DND-41 (cell line): Measurements from ENCODE around the gene MTFMT.

Experiments
- EZH2 ChIP-seq: IDR thresholded peaks from 3 replicates; pipeline ENCODE4 v1.6.1; 2012; ENCODE audit warnings: borderline replicate concordance, low read depth, mild to moderate bottlenecking, moderate library complexity, low read length, inconsistent platforms; ENCODE audit not compliant: severe bottlenecking
- TF ChIP-seq, protein P1 (sequence below): IDR thresholded peaks from 2 replicates; pipeline ENCODE4 v1.5.1; 2012; ENCODE audit warnings: borderline replicate concordance, low read length, moderate library complexity, mild to moderate bottlenecking; ENCODE audit not compliant: poor library complexity, severe bottlenecking; ENCODE audit errors: extremely low read depth

DNA sequence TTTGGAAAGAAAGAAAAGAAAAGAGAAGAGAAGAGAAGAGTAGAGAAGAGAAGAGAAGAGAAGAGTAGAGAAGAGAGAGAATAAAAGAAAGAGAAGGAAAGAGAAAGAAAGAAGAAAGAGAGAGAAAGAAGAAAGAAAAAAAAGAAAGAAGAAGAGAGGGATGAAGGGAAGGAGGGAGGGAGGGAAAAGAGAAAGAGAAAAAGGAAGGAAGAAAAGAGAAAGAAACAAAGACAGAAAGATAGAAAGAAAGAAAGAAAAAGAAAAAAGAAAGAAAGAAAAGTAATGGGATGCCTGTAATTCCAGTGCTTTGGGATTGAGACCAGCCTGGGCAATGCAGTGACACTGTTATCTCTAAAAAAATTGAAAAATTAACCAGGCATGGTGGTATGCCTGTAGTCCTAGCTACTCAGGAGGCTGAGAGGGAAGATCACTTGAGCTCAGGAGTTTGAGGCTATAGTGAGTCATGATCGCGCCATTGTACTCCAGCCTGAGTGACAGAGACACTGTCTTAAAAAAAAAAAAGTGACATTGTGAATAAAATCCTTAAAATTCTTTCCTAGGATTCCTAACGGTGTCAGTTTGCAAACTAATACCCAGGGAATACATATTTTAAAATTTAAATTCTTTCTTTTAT, 36.7 kb upstream of the MTFMT start:
- TF ChIP-seq, protein P1, sequence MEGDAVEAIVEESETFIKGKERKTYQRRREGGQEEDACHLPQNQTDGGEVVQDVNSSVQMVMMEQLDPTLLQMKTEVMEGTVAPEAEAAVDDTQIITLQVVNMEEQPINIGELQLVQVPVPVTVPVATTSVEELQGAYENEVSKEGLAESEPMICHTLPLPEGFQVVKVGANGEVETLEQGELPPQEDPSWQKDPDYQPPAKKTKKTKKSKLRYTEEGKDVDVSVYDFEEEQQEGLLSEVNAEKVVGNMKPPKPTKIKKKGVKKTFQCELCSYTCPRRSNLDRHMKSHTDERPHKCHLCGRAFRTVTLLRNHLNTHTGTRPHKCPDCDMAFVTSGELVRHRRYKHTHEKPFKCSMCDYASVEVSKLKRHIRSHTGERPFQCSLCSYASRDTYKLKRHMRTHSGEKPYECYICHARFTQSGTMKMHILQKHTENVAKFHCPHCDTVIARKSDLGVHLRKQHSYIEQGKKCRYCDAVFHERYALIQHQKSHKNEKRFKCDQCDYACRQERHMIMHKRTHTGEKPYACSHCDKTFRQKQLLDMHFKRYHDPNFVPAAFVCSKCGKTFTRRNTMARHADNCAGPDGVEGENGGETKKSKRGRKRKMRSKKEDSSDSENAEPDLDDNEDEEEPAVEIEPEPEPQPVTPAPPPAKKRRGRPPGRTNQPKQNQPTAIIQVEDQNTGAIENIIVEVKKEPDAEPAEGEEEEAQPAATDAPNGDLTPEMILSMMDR = no peak
- TF ChIP-seq EZH2 = no peak
